CD4-positive, alpha-beta T cell treated with Interleukin-1 beta for 1 hour (primary cell): Measurements from ENCODE around the gene CD40.

Experiments
- DNase-seq, 2 donors: peaks; one replicate each; pipeline ENCODE4 v3.0.0-alpha.2; 2020 to 2022

The CD40 gene

DNA sequence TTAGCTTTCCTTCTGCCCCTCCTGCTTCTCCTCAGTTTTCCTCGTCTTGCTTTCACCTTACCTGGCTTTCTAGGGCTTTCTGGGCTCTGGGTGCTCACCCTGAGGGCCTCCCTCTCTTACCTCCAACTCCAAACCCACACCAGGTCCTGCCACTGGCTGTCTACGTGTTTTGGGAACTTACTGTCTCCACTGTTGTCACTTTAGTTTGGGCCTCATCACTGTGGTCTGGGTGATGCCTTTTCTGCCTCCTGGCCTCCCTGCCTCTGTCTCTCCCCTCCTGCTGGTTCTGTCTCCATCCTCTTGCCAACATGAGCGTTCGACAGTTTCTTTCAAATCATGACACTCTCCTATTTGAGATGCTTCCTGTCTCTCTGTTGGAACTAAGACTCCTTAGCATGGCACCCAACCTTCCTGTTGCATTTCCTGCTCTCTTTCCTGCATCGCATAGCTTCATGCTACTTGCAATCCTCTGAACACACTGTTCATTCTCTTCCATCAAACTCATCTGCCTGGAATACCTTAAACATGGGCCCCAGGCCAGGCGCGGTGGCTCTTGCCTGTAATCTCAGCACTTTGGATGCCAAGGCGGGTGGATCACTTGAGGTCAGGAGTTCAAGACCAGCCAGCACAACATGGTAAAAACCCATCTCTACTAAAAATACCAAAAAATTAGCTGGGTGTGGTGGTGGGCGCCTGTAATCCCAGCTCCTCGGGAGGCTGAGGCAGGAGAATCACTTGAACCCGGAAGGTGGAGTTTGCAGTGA lies 5.5 kb downstream of the CD40 start:
- no peak for DNase-seq

DNA sequence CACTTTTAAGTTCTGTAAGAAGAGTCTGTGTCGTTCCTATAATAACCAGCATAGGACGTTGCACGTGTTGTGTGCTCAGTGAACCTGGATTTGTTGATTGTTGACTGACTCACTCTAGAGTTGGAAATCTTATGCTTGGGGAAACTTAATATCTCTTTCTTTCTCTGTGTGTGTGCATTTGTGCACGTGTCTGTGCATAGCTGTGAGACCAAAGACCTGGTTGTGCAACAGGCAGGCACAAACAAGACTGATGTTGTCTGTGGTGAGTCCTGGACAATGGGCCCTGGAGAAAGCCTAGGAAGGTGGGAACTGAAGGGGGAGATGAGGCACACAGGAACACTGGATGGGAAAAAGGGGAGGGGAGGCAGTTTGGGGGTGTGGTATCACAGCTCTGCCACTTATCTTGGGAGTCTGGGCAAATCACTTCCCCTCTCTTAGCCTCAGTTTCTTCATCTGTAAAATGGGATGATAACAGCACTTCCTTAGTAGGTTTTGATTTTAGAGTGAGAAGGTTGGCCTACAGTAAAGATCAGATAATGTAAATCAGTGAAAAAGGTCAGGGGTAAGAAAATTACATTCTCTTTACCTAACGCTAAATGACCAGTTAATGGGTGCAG lies 8.4 kb downstream of the CD40 start:
- DNase-seq, result no peak

DNA sequence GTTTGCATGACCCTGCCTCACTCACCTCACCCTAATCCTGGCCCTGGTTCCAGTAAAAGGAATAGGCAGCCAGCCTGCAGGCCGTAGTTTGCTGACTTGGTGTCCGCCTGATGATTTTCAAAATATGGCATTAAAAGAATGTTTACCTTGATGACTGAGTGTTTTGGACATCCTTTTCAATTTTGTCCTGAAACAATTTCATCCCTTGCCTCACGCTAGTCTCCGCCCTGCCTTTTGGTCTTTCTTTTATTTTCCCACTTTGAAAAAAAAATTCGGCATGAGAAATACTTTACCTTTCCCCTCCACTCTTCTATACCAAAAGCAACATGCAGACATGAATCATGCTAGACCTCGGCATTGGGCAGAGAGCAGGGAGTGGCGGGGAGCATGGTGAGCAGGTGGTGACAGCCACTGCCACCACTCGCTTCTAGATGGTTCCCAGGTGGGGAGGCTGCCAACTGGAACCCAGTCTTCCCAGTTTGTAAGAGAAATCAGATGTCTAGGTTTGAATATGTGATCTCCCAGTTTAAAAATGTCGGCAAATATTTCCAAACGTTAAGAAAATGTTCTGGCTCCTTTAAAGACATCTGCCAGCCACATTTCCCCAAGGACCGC lies 9.4 kb downstream of the CD40 start:
- no peak for DNase-seq

DNA sequence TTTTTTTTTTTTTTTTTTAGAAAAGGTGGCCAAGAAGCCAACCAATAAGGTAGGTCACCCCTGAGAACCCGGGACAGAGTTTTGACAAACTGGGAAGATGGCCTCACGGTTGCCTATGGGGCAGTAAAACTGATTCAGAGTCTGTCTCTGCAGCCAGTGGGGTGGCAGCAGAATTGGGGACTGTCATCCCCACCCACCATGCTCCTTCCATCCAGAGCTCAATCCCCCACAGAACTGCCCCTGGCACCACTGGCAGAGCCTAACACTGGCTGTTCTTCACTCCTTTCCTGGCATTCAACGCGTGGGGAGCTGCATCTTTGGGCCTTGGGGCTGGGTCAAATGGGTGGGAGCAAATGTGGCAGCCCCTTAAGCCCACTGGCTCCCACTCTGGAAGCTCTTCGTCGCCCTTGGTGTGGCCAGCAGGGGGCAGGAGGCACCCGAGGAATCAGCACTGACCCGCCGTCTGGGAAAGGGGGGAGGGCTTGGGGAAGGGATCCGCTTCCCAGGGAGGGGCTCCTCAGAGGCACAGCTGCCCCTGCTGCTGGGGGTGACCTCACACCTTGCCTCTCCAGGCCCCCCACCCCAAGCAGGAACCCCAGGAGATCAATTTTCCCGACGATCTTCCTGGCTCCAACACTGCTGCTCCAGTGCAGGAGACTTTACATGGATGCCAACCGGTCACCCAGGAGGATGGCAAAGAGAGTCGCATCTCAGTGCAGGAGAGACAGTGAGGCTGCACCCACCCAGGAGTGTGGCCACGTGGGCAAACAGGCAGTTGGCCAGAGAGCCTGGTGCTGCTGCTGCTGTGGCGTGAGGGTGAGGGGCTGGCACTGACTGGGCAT lies 10.4 kb downstream of the CD40 start:
- DNase-seq, result no peak

DNA sequence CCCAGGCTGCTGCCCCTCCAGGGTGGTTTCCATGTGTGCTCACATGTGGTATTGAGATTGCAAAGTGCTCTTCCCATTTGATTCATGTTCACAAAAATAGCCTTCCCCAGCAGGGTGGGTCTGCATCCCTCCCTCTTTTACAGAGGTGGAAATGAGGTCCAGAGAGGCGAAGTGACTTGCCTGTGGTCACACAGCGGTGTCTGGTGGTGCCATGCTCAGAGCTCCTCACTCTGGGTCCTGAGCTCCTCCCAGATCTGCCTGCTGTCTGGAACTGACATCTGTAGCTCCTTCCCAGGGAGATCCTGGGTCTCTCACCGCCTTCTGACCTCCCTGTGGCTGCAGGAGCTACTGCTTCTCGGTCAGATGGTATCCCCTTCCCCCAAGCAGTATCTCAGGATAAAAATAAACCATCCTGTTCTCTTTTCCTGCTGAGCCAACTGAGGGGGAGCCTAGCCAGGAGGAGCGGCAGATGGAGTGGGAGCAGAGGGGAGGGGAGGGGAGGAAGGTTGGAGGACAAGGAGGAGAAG lies 11.9 kb downstream of the CD40 start:
- DNase-seq, result no peak

DNA sequence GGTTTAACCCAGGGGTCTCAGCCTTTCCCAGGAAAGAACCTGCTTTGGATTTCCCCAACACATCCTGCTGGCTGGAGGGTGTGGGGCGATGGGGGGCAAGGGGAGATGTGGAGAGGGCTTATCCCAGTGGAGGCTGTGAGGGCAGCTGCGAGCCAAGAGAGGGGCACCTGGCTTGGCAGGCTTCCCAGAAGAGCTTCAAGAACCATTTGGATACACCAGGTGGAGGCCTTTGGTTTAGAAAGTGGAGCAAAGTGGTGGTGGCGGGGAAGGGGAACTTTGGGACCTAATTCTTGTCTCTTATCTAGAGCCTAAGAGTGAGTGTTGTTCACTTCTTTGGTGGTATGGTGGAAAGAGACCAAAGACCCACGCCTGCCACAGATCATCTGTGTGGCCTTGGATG lies 12.4 kb downstream of the CD40 start:
- DNase-seq, result no peak

DNA sequence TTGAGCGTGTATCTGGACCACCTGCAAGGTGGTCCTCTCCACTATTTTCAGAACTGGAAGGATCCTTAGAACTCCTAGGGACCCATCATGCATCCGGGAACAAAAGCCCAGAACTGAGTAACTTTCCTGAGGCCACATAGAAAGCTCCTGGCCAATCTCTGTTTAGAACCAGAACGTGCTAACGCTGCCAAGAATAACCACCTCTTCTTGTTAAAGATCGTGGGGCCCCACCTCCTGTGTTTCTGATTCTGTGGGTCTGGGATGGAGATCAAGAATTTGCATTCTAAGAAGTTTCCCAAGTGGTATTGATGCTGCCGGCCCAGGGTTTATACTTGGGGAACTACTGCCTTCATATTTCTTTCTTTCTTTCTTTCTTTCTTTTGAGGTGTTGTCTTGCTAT lies 13.3 kb downstream of the CD40 start:
- DNase-seq, result no peak

DNA sequence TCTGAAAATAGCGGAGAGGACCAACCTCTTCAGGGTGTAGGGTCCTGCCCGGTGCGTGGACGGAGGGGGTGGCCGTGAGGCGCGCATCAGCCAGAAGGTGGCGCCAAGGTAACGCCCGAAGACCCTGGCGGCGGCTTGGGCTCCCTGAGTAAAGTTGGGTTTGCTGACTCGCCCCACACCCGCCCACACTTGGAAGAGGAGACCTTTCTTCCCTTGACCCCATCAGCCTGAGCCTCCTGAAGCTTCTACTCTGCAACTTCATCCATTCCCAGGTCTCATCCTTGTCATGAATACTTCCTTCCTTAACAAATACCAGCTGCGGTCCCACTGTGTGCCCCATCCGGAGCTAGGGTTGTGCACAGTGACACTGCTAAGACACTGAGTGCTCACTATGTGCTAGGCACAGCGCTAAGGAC lies 14.6 kb downstream of the CD40 start:
- peak; percentile 49 to 58 for DNase-seq

DNA sequence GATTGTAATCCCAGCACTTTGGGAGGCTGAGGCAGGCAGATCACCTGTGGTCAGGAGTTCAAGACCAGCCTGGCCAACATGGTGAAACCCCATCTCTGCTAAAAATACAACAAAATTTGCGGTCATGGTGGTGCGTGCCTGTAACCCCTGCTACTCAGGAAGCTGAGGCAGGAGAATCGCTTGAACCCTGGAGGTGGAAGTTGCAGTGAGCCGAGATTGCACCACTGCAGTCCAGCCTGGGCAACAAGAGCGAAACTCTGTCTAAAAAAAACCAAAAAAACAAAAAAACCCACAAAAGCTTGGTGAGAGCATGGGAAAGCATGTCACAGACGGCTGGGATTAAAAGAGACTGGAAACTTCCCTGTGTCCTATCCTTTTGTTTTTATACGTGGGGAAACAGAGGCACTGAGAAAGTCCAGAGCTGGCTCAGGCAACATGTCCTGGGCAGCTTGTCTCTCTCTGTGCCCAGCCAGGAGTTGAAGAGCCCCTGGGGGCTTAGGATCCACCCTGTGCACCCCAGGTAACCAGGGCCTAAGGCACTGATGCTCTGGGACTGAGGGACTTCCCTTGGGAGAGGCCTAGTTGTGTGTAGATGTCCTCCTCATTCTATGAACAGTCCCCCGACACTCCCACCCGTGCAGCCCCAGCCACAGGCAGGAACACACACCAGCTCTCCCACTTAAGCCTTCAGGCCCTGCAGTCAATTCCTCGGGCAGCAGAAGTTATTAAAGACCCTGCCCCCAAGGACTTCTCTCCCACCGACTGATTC lies 16.0 kb downstream of the CD40 start:
- no peak for DNase-seq

DNA sequence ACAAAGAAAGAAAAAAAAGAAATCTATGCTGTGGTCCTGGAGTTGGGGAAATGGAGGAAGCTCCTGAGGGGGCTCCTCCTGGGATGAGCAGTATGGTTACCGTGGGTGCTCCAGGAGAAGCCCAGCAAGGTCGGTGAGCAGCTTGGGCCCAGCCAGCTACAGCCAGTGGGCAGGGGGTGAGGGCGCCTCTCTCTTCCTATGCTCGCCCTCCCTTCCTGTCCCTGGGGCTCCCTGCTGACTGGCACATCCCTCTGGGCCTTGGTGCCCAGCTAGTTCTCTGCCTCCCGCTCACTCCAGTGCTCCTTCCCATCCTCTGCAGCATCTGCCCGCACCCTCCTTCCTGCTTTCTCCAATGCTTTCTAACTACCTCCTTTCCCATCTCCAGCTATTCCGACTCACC lies 16.6 kb downstream of the CD40 start:
- DNase-seq, result no peak

DNA sequence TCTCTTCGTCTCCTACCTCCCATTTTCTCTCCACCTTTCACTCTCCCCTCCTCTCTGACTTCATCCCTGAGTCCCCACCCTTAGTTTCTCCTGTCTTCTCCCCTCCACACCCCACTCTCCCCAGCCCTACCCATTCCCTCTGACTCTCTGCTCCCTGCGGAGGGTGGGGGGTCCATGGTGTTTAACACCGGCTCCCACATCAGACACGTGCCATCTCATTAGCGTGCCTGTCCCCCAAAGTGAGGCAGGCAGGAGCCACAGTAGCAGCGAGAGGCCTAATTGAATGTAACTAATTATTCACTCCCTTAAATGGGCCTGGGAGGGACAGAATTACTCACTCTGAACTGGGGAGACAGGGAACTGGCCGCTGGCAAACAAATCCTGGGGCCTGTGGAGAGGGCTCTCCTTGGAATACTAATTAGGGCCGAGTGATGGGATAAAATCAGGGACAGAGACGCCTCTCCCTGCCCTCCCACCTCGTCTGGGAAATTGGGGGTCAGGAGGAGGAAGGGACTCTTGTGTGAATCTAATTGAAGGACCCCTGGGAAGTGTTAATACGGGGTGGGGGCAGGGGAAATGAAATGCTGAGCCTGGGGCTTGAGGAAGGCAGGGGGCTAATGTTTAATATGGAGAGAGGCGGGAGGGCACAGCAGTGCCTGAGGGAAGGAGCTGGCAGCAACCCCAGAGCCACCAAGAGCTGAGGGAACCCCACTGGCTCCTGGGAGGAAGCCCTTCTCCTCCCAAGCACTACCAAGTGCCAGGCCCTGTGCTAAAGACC lies 17.9 kb downstream of the CD40 start:
- no peak for DNase-seq

DNA sequence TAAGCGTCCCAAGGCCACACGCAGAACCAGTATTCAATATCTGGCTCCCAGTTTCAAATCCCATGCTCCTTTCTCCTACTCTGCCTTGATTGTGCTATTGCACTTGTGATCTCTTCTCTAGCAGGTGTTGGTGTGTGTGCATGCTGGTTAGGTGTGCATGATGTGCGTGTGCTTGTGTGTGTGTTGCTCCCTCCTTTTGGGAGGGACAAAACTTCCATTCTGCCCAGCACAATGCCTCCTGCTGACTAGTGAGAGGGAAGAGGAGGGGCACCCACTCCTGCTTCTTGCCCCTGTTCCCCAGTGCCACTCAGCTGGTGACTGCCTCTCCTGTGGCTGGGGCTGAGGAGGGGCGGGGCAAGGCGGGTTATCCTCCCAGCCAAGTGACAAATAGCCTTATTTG lies 19.7 kb downstream of the CD40 start:
- no peak for DNase-seq

DNA sequence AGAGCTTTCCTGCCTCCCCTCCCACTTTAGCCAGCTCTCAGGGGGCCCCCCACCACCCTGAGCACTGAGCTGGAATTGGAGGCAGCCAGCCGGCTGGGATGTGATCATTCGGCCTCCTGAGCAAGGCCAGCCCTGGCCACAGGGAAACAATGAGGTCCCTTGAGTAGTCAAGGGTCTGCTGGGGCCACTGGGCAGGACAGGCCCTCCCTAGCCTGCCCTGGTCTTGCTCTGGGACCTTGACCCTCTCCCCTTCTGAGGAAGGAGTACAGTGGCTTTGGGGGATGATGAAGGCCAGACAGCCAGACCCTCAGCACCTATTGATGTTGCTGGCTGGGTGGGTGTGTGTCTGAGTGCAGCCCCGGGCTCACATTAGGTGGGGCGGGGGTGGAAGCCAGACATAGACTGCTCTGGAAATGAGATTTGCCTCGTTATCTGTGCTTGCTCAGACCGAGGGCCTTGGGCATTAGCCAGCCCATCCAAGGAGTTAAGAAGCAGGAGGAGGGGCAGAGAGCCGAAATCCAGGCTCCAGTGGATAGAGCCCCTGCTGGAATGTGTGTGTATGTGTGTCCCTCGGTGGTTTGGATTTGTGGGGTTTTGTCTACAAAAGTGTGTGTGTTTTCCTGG lies 21.3 kb downstream of the CD40 start:
- no peak for DNase-seq

DNA sequence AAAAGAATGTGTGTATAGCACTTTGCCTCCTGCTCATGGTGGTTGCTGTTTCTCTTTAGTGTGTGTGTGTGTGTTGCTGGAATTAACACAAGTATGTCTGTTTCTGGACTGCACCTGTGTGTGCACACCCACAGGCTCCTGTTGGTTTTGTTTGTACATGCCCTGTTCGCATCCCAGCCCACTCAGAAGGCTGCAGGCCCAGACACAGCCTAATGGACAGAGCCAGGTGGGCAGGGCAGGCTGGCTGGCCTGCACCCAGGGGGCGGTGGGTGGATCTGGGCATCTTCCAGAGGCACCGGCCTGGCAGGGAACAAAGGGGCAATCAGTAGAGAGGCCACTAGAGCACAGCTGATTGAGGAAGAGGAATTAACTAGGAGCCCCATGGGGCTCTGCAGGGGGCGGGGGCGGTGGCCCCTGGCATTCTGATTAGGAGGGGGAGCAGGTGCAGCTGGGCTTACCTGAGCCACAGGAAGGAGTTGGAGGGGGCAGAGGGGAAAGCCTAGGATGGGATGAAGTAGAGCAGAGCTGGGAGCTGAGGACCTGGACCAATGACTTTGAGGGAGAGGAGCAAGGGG lies 21.9 kb downstream of the CD40 start:
- DNase-seq, result no peak

DNA sequence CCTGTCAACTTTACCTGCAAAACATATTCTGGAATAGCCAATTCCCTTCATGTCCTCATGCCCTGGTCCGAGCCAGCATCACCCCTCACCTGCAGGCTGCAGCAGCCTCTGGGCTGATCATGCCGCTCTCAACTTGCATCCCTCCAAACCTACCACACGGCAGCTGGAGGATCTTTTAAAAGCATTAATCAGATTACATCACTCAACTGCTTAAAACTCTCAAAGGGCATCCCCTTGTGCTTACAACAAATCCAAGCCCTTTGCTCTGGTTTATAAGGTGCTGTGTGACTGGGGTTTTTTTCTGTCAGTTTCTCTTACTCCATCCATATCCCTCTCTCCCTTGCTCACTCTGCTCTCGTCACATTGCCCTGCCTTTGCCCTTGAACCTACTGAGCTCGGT lies 24.0 kb downstream of the CD40 start:
- no peak for DNase-seq

DNA sequence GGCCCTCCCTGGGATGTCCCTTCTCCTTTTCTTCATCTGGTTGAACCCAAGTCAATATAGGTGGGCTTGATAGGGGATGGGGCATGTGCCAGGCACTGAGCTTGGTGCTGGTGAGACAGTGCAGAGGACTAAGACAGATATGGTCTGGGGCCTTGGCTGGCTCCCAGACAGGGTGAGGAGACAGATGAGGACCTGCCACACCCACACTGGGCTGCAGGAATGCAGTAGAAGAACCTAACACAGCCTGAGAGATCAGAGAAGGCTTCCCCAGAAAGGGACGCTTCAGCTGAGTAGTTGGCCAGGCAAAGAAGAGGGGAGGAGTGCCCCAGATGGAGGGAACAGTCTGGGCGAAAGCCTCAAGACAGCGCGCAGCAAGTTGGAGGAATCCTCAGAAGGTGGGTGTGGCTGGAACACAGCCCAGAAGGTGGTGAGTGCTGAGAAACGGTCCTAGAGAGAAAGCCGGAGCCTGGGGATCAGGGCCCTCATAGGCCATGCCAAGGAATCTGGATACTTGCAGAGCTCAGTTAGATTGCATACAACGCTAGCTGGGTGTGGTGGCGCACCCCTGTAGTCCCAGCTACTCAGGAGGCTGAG lies 26.4 kb downstream of the CD40 start:
- DNase-seq, result no peak

DNA sequence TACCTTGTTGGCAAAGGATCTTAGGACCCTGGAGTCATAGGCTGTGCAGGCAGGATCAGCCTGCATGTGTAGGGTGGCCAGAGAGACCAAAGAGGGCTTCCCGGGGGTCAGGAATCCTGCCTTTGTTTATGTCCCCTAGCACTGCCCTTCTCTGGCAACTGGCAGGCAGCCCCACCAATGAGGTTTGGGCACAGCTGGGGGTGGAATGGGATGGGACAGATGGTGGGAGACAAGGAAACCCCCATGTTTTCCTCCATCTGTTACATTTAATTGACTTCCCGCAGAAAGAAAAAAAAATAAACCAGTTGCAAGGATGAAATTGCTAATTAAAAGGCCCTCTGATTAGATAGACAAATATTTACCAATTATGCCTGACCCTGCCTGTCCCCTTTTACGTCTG lies 27.6 kb downstream of the CD40 start:
- no peak for DNase-seq

DNA sequence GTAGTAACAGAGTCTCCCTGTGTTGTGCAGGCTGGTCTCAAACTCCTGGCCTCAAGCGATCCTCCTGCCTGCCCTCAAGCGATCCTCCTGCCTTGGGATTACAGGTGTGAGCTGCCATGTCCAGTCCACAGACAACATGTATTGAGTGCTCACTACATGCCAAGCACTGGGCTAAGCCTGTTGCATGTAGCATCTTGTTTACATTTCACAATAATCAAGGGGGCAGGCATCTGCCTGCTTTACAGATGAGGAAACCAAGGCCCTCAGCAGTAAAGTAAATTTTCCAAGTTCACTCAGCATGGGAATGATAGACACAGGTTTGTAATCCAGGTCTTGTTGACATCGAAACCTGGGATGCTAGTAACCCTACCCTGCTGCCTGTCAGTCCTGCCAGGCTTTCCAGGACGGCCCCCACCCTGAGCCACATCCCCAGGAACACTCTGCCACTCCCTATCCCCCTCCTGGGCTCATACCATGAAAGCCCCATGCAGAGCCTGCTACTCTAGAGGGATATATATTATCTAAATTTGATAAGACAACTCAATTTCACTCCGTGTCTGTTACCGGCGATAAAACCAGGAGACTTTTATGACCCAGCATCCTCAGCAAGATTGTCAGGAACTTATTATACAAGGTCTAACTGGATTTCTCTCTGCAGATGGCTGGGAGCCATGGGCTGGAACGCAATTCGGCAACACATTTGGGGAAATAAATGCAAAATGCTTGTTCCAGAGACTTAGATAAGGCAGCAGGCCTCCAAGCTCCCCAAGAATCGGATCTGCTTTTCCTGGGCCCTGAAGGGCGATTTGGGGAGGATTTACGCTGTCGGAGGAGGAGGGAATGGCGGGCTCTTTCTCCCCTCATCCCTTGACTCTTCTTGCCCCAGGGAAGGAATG lies 30.4 kb downstream of the CD40 start:
- no peak for DNase-seq

DNA sequence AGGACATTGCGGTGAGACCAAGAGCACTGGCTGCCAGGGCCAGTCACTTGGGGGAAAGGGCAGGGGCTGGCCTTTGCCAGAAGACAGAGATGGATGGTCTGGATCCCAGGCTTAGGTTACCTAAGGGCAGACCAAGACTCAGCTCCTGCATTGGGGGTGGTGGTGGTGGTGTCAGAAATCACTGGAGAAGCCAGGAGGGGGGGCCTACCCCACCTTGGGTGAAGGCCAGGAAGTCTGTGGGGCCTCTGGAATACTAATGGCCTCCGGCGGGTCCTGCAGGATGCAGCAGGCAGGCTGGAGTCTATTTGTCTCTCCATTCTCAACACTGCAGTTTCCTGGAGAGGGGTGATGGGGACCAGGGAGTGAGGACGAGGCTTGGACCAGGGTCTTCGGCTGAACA lies 32.8 kb downstream of the CD40 start:
- DNase-seq, result no peak
